Neutrophil (primary cell): Measurements from ENCODE around the gene CT45A3.
"Not testable (repeated sequence)": the region's sequence is repeated elsewhere in the genome, so short reads cannot be mapped to it uniquely, and the experiment has no call there.

Source experiments
- H3K27ac ChIP-seq: fragments of 200-600 bp; sonication (generic); 2 replicates; pipeline ENCODE4 v1.5.1; 2016; ENCODE audit warnings: mild to moderate bottlenecking, moderate library complexity
- H3K27me3 ChIP-seq: fragments of 200-600 bp; sonication (generic); 2 replicates; pipeline ENCODE4 v1.6.0; 2016; ENCODE audit warnings: mild to moderate bottlenecking
- H3K36me3 ChIP-seq: fragments of 200-600 bp; sonication (generic); 2 replicates; pipeline ENCODE4 v1.5.1; 2017
- H3K4me1 ChIP-seq, 2 experiments: fragments of 200-600 bp in 1 of 2; sonication (generic) in 1 of 2; 1 replicate in 1 of 2; 2 replicates in 1 of 2; pipeline versions ENCODE4 v1.5.1 to v1.6.1; 2013 to 2016; ENCODE audit warnings: low read depth in 1 of 2, low read length in 1 of 2, mild to moderate bottlenecking in 1 of 2, moderate library complexity in 1 of 2; ENCODE audit not compliant: control insufficient read depth in 1 of 2, insufficient read depth in 1 of 2
- H3K4me3 ChIP-seq, 2 experiments: fragments of 200-600 bp in 1 of 2; sonication (generic) in 1 of 2; 1 replicate in 1 of 2; 2 replicates in 1 of 2; pipeline ENCODE4 v1.5.1; 2013 to 2016; ENCODE audit warnings: low read depth in 1 of 2, low read length in 1 of 2, mild to moderate bottlenecking in 1 of 2, moderate library complexity in 1 of 2
- H3K9me3 ChIP-seq: fragments of 200-600 bp; sonication (generic); 2 replicates; pipeline ENCODE4 v1.5.1; 2016
- CTCF ChIP-seq: fragments of 200-600 bp; sonication (generic); IDR thresholded peaks from 2 replicates; pipeline ENCODE4 v1.5.1; 2016; ENCODE audit warnings: antibody characterized with exemption

The CT45A3 gene

GRCh38 chrX:135713795-135714194 lies 54.2 kb downstream of the CT45A3 start:
- Histone ChIP-seq H3K9me3 (no peaks in the 10 kb centered on the region), H3K4me3 (no peak overlapping the region), H3K27me3 (no peaks in the 10 kb centered on the region), H3K27ac (no peak overlapping the region), H3K4me1 (no peaks in the 10 kb centered on the region), H3K36me3 (no peaks in the 10 kb centered on the region)
- TF ChIP-seq CTCF: no peak

- H3K27ac ChIP-seq, H3K4me3 ChIP-seq, H3K4me1 ChIP-seq, H3K9me3 ChIP-seq, H3K27me3 ChIP-seq, H3K36me3 ChIP-seq: not testable (repeated sequence)
Observed at GRCh38 chrX:135713183-135713689, 54.8 kb downstream of the CT45A3 start, which contains the start of gene CT45A1. CT45A1 (plus strand) TSS chrX:135713639; CDS start chrX:135718941, 5,302 bp downstream.
